Activated naive CD4-positive, alpha-beta T cell treated with Interleukin-2 at 50 U/mL for 16 hours (primary cell): ENCODE results near the gene RCOR3.
"Not testable (repeated sequence)": the region's sequence is repeated elsewhere in the genome, so short reads cannot be mapped to it uniquely, and the experiment has no call there.

ENCODE experiments used
- DNase-seq: peaks from one replicate; pipeline ENCODE4 v3.0.0-alpha.2; 2020

The RCOR3 gene

GRCh38 chr1:211258756-211259637 is at the start of gene RCOR3:
TSS of gene RCOR3 (plus strand) at chr1:211259366. CDS start at chr1:211259561, 195 bp downstream.
- DNase-seq, result peak; percentile 93

DNA sequence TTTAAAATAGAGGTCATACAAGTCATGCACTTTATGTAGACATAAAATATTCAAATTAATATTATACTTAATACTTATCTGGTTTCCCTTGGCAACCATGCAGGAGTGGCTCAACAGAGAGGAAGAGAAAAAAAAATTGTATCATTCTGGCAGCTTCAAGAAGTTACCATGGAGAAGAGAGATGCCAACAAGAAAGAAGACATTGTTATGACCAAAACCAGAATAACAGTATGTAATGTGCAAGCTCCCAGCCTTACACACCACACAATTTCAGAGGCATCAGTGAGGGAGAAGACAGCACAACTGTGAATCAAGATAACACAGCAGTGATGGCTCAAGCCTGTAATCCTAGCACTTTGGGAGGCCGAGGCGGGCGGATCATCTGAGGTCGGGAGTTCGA is 49.1 kb upstream of the RCOR3 start:
- DNase-seq, result no peak

- no peak for DNase-seq
These were observed 48.2 kb upstream of the RCOR3 start for GRCh38 chr1:211210965-211211364.

DNA sequence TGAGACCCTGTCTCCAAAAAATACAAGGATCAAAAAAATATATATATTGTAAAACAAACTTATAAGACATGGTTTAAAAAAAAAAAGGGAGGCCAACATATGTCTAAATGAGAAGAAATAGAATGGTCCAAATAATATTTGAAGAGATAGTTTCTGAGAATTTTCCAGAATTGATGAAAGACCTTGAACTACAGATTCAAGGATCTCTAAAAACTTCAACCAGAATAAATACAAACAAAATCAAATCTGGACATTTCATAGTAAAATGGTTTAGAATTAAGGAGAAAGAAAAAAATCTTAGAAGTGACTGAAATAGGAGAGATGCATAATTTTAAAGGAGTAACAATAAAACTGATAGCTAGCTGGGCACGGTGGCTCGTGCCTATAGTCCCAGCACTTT is 45.5 kb upstream of the RCOR3 start:
- DNase-seq, result no peak

GRCh38 chr1:211215577-211215976 is 43.6 kb upstream of the RCOR3 start:
- no peak for DNase-seq

GRCh38 chr1:211217392-211217791 is 41.8 kb upstream of the RCOR3 start:
- no peak for DNase-seq

DNA sequence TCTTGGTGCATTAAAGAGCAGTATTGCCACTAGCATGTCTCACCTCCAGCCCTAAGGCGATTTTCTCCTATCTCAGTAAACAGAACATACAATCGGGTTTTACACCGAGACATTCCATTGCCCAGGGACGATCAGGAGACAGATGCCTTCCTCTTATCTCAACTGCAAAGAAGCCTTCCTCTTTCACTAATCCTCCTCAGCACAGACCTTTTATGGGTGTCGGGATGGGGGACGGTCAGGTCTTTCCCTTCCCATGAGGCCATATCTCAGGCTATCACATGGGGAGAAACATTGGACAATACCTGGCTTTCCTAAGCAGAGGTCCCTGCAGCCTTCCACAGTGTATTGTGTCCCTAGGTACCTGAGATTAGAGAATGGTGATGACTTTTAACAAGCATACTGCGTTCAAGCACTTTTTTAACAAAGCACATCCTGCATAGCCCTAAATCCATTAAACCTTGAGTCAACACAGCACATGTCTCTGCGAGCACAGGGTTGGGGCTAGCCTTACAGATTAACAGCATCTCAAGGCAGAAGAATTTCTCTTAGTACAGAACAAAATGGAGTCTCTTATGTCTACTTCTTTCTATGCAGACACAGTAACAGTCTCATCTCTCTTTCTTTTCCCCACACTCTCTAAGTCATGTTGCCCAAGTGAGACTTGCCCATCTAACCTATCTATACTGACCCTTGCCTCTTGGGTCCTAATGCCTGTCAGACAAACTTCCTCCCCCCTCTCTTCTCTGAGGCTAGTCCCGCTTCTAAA is 36.5 kb upstream of the RCOR3 start:
- not testable (repeated sequence) for DNase-seq

DNA sequence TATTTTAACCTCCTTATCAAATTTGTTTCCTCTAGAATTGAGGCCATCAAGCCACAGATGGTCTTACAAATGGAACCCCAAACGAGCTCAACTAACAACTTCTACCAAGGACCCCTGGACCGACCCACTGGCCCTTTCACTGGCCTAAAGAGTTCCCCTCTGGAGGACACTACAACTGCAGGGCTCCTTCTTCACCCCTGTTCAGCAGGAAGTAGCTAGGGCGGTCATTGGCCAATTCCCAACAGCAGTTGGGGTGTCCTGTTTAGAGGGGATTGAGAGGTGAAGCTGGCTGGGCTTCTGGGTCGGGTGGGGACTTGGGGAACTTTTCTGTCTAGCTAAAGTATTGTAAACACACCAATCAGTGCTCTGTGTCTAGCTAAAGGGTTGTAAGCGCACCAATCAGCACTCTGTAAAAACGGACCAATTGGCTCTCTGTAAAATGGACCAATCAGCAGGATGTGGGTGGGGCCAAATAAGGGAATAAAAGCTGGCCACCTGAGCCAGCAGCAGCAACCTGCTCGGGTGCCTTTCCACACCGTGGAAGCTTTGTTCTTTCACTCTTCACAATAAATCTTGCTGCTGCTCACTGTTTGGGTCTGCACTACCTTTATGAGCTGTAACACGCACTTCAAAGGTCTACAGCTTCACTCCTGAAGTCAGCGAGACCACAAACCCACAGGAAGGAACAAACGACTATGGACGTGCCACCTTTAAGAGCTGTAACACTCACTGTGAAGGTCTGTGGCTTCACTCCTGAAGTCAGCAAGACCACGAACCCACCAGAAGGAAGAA is 30.4 kb upstream of the RCOR3 start:
- DNase-seq, result peak; percentile 32

DNA sequence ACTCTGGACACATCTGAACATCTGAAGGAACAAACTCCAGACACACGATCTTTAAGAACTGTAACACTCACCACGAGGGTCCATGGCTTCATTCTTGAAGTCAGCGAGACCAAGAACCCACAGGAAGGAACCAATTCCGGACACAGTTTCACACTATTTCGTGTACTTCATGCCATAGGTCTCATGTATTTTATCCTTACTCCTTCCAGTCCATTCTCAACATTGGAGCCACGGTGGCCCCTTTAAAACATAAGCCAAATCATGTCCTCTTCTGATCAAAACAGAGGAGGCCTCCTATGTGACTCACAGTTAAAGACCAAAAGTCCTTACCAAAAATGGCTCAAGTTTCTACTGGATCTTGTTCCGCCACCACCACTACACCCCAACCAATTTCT is 29.8 kb upstream of the RCOR3 start:
- DNase-seq, result no peak

DNA sequence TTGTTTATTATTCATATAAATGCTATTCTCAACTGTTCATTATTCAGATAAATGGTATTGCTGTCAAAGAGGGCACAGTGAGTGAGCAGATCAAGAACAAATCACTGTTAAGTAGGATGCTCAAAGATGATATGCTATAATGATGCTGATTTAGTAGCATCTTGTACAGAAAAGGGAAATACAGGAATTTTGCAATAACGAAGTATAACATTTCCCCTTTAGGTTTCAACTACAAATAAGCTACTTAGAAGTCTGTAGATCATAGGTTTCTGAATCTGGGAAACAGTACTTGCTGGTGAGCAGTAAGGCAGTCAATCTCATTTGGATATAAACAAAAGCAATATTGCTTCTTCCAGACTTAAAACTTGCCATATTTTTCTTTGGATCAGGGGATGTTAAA is 27.3 kb upstream of the RCOR3 start:
- no peak for DNase-seq

GRCh38 chr1:211236633-211237320 is 22.4 kb upstream of the RCOR3 start:
- no peak for DNase-seq

DNA sequence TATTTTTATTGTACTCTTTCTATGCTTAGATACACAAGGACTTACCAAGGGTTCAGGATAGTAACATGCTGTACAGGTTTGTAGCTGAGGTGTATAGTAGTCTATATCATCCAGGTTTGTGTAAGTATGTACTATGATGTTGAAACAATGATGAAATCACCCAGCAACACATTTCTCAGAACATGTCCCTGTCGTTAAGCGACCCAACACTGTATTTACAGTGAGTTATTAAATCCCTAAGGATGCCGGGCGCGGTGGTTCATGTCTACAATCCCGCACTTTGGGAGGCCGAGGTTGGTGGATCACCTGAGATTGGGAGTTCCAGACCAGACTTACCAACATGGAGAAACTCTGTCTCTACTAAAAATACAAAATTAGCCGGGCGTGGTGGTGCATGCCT is 21.6 kb upstream of the RCOR3 start:
- no peak for DNase-seq

GRCh38 chr1:211240567-211240966 is 18.6 kb upstream of the RCOR3 start:
- not testable (repeated sequence) for DNase-seq

- DNase-seq, result no peak
These were observed 18.1 kb upstream of the RCOR3 start for GRCh38 chr1:211241071-211241470.

DNA sequence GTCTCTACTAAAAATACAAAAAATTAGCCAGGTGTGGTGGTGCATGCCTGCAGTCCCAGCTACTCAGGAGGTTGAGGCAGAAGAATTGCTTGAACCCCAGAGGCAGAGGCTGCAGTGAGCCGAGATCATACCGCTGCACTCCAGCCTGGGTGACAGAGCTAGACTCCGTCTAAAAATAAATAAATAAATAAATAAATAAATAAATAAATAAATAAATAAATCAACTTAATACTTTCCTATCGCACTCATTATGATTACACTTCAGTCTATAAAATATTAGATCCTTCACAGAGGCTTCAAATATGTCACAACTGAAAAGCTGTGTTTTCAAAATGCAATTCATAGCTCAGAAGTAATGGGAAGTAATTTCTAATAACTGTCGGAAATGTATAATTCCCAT is 15.5 kb upstream of the RCOR3 start:
- DNase-seq, result not testable (repeated sequence)

DNA sequence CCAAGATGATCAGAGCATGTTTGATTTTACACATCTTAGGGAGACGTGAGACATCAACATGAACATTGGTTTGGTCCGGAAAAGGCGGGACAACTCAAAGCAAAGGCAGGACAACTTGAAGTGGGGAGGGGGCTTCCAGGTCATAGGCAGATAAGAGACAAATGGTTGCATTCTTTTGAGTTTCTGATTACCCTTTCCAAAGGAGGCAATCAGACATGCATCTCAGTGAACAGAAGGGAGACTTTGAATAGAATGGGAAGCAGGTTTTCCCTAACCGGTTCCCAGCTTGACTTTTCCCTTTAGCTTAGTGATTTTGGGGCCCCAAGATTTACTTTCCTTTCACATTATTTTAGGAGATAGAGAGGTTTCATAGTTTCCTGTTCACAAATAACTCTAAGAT is 12.6 kb upstream of the RCOR3 start:
- DNase-seq, result not testable (repeated sequence)

- DNase-seq, result no peak
These were observed 11.2 kb upstream of the RCOR3 start for GRCh38 chr1:211247921-211248320.

GRCh38 chr1:211249611-211250010 is 9.6 kb upstream of the RCOR3 start:
- DNase-seq, result not testable (repeated sequence)

DNA sequence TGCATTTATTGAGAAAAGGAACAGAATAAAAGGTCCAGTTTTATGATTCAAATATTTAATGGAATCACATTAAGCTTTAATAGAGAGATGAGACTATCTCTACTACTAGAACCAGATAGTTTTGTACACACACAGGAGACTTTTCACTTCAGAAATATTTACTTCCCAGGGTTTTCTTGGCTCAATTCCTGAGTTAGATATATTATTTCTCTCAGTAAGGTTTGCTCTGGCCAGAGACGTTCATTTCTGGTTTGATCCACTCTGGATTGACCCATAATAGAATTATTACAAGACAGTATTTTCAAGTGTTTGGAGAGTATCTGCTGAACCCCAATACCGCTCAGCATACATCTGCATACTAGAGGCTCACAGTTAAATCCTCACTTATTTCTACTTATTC is 1.3 kb upstream of the RCOR3 start:
- DNase-seq, result no peak

DNA sequence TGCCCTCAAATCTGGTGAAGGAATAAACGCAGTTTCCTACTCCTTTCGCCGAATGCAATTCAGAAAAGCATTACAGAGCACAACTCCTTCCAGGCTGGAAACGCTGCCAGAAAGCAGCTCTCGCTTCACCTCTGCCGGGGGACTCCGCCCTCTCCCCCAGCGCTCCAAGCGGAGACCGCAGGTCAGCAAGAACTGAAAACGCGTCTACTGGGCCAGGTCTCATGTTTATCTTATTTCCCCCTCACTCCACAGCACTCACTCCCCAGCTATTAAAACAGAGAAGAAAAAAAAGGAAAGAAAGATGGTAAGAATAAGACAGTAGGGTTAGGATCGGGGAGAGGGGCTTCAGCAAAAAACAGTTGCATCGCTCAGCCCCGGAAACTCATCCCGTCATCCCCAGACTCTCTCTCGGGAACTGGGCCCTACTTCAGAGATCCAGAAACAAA is 833 bp upstream of the RCOR3 start:
- peak; percentile 69 for DNase-seq

DNA sequence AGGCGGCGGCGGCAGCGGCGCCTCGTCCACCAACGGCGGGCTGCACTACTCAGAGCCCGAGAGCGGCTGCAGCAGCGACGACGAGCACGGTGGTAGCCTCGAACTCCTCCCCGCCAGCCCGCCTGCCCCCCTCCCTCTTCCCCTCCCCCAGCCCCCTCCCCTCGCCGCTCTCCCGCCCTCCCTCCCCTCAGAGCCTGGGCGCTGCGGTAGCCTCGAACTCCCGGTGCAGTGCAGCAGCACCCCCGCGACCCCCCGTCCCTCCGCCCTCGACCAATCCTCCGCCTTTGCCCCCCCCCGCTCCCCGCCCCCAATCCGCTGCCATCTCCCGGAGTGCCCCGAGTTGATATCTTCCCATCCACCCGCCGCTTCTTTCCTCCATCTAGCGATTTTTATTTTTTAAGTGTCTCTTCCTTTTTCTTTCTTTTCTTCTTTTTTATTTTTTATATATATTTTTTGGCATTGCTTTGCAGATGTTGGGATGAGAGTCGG is 516 bp downstream of the RCOR3 start:
- DNase-seq, result no peak
